GM19240 (cell line): Measurements from ENCODE around the gene PRKAR1B.

ENCODE experiments used
- DNase-seq: peaks from one replicate; pipeline ENCODE4 v3.0.0; 2011; ENCODE audit warnings: low spot score; ENCODE audit not compliant: insufficient read length

PRKAR1B gene

GRCh38 chr7:526460-527034 is 200.5 kb downstream of the PRKAR1B start:
- DNase-seq, result no peak

- DNase-seq, result no peak
Observed at GRCh38 chr7:525740-526139, 201.3 kb downstream of the PRKAR1B start.

- DNase-seq, result no peak
Observed at GRCh38 chr7:524800-525199, 202.3 kb downstream of the PRKAR1B start.

GRCh38 chr7:523347-524336 is 203.4 kb downstream of the PRKAR1B start:
- DNase-seq, result no peak

- DNase-seq, result no peak
Observed at GRCh38 chr7:522951-523314, 204.1 kb downstream of the PRKAR1B start.

GRCh38 chr7:522071-522950 is 204.8 kb downstream of the PRKAR1B start:
- DNase-seq, result no peak

- no peak for DNase-seq
Observed at GRCh38 chr7:521221-522070, 205.6 kb downstream of the PRKAR1B start.

GRCh38 chr7:520503-521161 is 206.4 kb downstream of the PRKAR1B start:
- DNase-seq, result no peak

- DNase-seq, result no peak
Observed at GRCh38 chr7:519484-520390, 207.3 kb downstream of the PRKAR1B start, which contains the start of gene PDGFA. Gene PDGFA (minus strand): TSS chr7:519846. CDS start chr7:519001, 845 bp downstream.

- DNase-seq, result no peak
Observed at GRCh38 chr7:518630-519483, 208.2 kb downstream of the PRKAR1B start.

GRCh38 chr7:517774-518629 is 209.1 kb downstream of the PRKAR1B start:
- DNase-seq, result no peak

- DNase-seq, result no peak
Observed at GRCh38 chr7:516606-517456, 210.2 kb downstream of the PRKAR1B start.

GRCh38 chr7:516216-516605 is 210.9 kb downstream of the PRKAR1B start:
- DNase-seq, result no peak

- DNase-seq, result no peak
Observed at GRCh38 chr7:515628-516027, 211.5 kb downstream of the PRKAR1B start.

GRCh38 chr7:514651-515598 is 212.2 kb downstream of the PRKAR1B start:
- DNase-seq, result no peak
